ENCODE results near the gene TMEM222.
A peak's percentile ranks its signal among the peaks of the same experiment; 100 is the strongest.
"Not testable (repeated sequence)": the region's sequence is repeated elsewhere in the genome, so short reads cannot be mapped to it uniquely, and the experiment has no call there.

Gene TMEM222, protein sequence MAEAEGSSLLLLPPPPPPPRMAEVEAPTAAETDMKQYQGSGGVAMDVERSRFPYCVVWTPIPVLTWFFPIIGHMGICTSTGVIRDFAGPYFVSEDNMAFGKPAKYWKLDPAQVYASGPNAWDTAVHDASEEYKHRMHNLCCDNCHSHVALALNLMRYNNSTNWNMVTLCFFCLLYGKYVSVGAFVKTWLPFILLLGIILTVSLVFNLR

DNA sequence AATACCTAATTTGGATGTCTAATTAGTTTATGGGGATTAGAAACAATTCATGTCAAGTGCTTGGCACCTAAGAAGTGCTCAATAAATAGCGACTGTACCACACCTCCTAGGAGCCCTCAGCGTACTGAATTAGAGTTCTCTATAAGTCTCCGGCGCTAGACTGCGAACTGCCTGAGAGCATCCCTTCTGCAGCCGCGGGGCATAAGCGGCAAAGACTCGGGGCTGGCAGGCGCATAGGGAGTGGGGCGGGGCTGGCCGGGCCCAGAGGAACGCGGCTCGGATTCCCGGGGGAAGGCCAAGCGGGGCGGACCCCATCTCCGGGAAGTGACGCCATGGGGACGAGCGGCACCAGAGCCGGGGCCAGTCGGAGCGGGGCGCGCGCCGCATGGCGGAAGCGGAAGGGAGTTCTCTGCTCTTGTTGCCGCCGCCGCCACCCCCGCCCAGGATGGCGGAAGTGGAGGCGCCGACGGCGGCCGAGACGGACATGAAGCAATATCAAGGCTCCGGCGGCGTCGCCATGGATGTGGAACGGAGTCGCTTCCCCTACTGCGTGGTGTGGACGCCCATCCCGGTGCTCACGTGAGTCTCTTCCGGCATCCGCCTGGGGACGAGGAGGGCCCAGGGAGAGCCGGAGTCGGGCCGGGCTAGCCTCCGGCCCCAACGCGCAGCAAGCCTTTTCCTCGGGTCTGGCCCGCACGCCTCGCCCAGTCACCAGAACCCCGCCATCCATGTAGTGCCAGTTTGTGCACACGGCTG lies at the start of gene TMEM222:
Gene TMEM222 (plus strand): TSS at position 351 of the 756 bp plus-strand sequence. CDS start 35 bp downstream, at position 386.
- DNase-seq = peak; percentile 97

GRCh38 chr1:27274204-27274603 lies 47.8 kb upstream of the TMEM222 start:
- no peak for DNase-seq

DNA sequence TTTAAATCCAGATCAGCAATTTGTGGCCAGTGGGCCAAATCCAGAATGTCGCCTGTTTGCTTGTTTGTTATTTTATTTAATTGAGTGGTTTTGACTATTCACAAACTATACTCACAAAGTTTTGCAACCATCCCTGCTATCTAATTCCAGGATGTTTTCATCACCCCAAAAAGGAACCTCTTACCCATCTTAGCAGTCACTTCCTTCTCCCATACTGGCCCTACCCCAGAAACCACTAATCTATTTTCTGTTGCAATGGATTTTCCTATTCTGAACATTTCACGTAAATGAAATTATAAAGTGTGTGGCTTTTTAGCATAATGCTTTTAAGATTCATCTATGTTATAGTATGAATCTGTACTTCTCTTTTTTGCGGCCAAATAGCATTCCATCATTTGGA lies 46.3 kb upstream of the TMEM222 start:
- DNase-seq = no peak

DNA sequence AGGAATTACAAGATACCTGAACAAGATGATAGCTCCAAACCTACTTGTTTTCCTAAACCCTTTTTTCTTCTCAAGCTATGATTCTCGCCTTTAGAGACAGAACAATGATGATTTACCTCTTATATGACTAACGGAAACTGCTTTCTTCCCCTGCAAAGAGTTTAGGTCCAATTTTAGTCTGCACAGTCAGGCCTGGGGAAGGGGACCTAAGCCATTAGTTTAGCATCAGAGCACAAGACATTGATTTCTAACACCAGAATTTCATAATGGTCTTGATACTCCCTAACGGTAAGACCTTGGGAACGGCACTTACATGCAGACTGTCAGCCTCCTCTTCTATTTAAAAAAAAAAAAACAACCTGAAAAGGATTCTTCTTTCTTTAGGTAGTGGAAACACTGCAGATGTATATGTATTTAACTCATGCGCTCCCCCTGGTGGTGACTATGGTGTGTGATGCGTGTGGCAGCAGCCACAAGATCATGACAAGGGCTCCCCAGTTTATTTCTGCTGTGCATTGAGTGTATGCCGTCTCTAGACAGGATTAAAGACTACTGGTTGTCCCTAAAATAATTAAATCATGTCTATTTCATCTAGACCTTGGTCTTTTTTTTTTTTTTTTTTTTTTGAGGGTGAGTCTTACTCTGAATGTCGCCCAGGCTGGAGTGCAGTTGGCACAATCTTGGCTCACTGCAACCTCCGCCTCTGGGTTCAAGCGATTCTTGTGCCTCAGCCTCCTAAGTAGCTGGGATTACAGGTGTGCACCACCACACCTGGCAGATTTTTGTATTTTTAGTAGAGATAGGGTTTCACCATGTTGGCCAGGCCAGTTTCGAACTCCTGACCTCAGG lies 37.3 kb upstream of the TMEM222 start:
- DNase-seq = peak; percentile 84

DNA sequence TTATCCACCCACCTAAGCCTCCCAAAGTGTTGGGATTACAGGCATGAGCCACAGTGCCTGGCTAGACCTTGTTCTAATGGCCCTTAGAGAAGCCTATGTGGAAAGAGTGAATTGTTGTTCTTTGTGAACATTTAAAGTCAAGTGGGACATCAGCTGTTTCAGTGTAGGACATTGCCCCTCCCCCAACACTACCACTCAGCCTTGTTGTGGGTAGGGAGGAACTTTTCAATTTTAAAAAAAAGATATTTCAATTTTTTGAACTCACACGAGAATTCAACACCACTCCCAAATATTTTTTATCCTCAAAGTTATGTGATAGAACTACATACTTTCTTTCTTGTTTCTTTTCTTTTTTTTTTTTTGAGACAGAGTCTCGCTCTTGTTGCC lies 36.7 kb upstream of the TMEM222 start:
- no peak for DNase-seq

DNA sequence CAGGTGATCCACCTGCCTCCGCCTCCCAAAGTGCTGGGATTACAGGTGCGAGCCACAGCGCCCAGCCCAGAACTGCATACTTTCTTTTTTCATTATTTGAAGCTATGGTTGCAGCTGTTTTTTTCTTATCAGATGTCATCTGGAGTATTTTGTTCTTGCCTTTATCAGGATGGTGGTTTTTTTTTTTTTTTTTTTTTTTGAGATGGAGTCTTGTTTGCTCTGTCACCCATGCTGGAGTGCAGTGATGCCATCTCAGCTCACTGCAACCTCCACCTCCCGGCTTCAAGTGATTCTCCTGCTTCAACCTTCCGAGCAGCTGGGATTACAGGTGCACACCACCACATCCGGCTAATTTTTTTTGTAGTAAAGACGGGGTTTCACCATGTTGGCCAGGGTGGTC lies 36.1 kb upstream of the TMEM222 start:
- DNase-seq = not testable (repeated sequence)

GRCh38 chr1:27289125-27289524 lies 32.8 kb upstream of the TMEM222 start:
- not testable (repeated sequence) for DNase-seq

- no peak for DNase-seq
These were observed 31.4 kb upstream of the TMEM222 start for GRCh38 chr1:27290581-27290980.

GRCh38 chr1:27292106-27292505 lies 29.9 kb upstream of the TMEM222 start:
- no peak for DNase-seq

GRCh38 chr1:27293915-27294314 lies 28.0 kb upstream of the TMEM222 start:
- no peak for DNase-seq

DNA sequence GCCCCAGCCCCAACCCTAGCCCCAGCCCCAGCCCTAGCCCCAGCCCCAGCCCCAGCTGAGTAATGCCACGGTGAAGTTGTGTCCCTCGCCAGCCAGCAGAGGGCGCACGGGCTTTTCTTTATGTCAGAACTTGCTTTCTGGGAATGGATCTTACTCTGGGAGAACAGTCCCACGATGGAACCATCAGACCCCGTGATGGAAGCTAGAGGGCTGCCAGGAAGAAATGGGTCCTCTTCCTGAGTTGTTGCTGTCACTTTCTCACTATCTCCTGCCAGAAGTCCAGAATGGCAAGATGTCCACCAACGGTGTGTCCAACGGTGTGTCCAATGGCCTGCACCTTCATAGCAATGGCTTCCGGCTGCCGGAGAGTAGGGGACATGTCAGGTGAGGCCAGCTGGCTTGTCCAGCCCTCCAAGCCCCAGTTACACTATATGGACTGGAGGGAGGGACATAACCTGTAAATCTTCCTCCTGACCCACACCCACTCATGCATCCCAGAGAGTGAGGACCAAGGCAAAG lies 25.1 kb upstream of the TMEM222 start:
- peak; percentile 62 for DNase-seq

GRCh38 chr1:27297903-27298302 lies 24.1 kb upstream of the TMEM222 start:
- no peak for DNase-seq

DNA sequence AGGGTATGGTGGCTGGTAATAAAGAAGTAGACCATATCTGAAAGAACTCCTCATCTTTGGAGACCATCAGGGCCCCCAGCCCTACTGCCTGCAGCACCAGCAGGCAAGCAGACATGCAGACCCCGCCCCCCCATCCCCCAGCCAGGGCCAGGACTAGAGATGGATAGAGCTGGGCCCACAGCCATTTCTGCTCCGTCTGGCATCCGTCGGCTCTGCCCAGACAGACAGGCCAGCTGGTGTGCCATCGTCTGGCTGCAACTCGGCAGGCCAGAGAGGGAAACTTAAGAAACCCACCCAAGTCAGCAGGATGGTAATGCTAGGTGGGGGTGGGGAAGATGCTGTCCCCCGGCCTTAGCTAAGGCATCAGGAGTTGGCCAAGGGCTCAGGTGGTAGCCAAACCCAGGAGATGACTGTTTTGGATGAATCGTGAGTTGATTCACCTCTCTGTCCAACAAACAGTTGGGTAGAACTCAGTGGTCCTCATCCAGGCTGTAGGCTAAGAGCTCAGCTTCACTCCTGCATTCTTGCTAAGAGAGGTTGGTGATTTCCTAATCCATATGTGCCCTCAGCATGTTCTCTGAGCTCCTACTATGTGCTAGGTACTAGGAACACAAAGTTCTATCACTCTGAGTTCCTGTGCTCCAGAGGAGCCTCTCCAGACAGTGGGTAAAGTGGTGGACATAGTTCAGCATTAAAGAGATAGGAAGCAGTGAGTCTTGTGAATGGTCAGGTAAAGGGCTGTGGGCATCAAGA lies 23.2 kb upstream of the TMEM222 start:
- DNase-seq = no peak

DNA sequence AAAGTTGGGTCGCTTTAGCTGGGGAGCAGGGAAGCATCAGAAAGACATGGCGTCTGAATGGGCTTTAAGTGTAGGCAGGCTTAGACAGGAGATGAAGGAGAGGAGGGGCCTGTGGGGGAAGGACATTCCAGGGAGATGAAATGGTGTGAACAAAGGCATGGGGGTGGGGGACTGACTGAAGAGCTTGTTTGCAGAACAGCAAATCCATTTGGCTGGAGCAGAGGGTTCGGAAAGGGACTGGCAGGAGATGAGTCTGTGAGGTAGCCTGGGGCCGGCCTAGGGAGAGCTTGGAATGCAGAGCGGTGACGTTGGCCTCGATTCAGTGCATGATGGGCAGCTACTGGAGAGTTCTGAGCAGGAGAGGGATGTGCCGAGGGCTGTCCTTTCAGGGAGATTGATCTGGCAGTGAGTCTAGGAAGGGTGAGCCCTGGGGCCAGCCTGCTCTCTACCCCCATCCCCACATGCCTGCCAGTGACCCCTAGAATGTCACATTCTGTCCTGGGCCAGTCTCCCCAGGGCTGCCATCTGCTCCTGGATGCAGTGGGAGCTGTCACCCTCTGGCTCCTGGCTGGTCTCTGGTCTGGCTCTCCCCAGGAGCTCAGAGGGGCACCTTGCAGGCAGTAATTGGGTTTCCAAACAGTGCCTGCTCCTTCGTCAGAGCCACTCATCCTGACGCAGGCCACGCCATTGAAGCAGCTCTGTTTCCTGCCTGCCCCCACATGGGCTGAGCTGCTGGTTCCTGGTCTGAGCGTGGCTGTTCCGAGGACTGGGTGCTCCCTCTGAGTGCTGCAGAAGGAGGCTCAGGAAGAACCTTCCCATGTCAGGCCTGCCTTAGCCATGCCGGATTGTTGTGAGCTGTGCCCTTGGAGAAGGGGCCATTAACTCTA lies 22.3 kb upstream of the TMEM222 start:
- DNase-seq = peak; percentile 61

DNA sequence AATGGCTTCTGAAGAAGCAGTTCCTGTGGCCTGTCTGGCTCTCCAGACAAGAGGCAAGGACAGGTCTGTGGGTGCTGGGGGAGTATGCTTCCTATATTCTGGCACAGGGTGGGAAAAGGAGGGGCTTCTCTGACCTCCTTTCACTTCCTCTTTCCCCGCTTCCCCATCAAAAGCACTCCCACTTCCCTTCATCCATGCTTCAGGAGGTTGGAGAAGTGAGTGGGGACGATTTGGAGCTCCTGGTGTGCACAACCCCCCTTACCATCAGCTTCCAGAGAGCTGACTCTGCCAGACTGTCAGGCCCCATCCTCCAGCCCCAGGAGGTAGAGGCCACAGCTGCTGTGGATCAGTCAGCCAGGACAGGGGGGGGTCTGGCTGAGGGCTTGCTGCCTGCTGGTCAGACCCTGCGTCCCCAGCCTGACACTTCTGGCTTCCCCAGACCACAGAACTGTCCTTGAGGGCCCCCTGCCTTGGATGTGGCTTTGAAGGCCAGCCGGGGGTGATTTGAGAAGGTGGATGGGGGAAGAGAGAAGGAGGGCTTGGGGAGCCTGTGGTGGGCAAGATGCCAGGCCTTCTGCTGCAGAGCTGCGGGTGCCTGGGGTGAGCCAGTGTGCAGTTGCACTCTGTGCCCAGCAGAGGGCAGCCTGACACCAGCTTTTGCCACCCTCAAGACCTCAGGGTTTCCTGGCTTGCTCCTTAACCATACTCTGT lies 21.5 kb upstream of the TMEM222 start:
- peak; percentile 95 for DNase-seq

DNA sequence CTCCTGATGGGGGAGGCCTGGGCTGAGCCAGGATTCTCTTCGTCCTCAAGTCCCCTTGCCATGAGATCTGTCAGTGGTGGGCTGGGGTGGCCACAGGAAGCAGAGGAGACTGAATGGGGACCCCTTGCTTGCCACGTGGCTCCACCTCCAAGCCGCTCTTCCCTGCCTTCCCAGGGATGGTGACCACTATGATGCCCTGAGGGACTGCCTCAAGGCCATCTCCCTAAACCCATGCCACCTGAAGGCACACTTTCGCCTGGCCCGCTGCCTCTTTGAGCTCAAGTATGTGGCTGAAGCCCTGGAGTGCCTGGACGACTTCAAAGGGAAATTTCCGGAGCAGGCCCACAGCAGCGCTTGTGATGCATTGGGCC lies 20.9 kb upstream of the TMEM222 start:
- DNase-seq = no peak

DNA sequence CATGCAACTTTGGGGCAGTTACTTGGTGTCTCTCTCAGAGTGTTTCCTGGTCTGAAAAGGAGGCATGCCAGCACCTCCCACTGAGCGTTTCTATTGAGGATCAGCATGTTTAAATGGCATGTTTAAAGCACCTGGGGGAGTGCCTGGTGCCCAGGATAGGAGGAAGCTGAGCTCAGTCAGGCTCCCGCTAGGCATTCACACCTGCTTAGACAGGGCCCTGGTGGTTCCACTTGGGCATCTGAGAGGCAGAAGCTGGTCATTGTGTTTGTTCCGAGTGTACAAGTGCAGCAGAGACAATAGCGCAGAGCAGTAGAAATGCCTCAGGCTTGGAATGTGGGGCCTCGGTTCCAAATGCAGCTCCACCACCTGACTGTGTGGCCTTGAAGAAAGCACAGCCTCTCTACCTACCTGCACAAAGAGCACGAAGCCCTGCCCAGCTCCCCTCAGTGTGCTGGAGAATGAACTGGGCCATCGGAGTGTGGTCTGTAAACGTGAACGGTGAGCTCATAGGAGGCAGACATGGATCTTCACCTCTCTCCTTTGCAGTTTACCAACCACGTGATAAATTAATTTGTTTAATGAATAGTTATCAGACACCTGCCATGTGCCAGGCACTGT lies 20.3 kb upstream of the TMEM222 start:
- DNase-seq = peak; percentile 96

DNA sequence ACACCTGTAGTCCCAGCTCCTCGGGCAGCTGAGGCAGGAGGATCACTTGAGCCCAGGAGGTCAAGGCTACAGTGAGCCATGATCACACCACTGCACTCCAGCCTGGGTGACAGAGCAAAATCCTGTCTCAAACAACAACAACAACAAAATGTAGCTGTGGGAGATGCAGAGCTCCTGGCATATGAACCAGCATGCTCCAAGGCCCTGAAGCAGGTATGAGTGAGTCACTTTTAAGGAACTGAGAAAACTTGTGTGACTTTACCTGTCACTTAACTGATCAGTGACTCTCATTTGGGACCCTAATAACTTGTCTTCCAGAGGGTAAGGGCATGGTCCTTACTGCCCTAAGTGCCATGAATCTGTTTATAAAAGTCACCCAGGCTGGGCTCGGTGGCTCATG lies 19.4 kb upstream of the TMEM222 start:
- DNase-seq = no peak

DNA sequence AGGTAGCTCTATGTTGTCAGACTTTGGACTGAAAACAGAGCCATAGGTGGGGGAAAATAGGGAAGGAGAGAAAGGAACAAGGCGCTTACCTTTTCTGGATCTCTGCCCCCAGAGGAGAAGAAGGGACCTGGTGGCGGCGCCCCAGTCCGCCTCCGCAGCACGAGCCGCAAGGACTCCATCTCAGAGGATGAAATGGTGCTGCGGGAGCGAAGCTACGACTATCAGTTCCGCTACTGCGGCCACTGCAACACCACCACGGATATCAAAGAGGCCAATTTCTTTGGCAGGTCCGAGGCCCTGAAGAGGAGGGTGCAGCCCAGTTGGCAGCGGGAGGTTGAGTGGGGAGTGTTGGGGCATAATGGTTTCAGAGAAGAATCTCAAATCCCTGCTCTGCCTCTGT lies 18.5 kb upstream of the TMEM222 start:
- no peak for DNase-seq

- no peak for DNase-seq
These were observed 15.9 kb upstream of the TMEM222 start for GRCh38 chr1:27306071-27306470.

Measured in DMS79 treated with DMSO at 0.1 percent for 48 hours (cell line).